Mesothelial cell of epicardium (in vitro differentiated cells): ENCODE data around the gene DHPS. TPM values are rescaled to one million over a fixed set of nuclear protein-coding genes. Genes with fewer than 3 reads are reported as not detected.

Source experiments
- DNase-seq, 2 experiments: peaks; one replicate each; pipeline ENCODE4 v3.0.0; 2021; ENCODE audit warnings: low spot score in 2 of 2; ENCODE audit not compliant: unreplicated experiment in 2 of 2
- H3K27ac Mint-ChIP-seq: 2 replicates; pipeline ENCODE4 v1.8.0; 2021; ENCODE audit warnings: mixed read lengths
- H3K27me3 Mint-ChIP-seq: 2 replicates; pipeline ENCODE4 v1.8.0; 2021; ENCODE audit warnings: low read depth, mixed read lengths
- H3K36me3 Mint-ChIP-seq: 2 replicates; pipeline ENCODE4 v1.8.0; 2021; ENCODE audit warnings: mixed read lengths
- H3K4me1 Mint-ChIP-seq: 2 replicates; pipeline ENCODE4 v1.8.0; 2021; ENCODE audit warnings: mixed read lengths
- H3K4me3 Mint-ChIP-seq: 2 replicates; pipeline ENCODE4 v1.8.0; 2021; ENCODE audit warnings: mild to moderate bottlenecking, moderate library complexity, mixed read lengths
- H3K9me3 Mint-ChIP-seq: 2 replicates; pipeline ENCODE4 v1.8.0; 2021; ENCODE audit warnings: mixed read lengths
- CTCF ChIP-seq: fragments of 200-600 bp; sonication (generic); IDR thresholded peaks from one replicate; pipeline ENCODE4 v1.5.0; 2021; ENCODE audit warnings: antibody characterized with exemption; ENCODE audit not compliant: unreplicated experiment
- total RNA-seq: library from RNA; stranded (reverse); gene quantifications from 3 replicates; pipeline ENCODE4 v1.2.1, GENCODE V29; 2021

Gene DHPS
- total RNA-seq, 1 donor from 2014 or later: 97.0 TPM

GRCh38 chr19:12665281-12665573, 16.5 kb downstream of the DHPS start:
- H3K4me1 Mint-ChIP-seq: peaks cover 37% of the 10 kb centered on the region
- H3K27ac Mint-ChIP-seq: no peak overlapping the region
- peak overlapping the region; percentile 99 for H3K4me3 Mint-ChIP-seq
- H3K9me3 Mint-ChIP-seq: no peaks in the 10 kb centered on the region
- peaks cover 6% of the 10 kb centered on the region for H3K36me3 Mint-ChIP-seq
- H3K27me3 Mint-ChIP-seq: no peaks in the 10 kb centered on the region
- TF ChIP-seq CTCF: no peak
- DNase-seq: no peak

GRCh38 chr19:12664406-12665280, 17.0 kb downstream of the DHPS start:
- Mint-ChIP-seq H3K9me3 (no peaks in the 10 kb centered on the region), H3K4me1 (peaks cover 32% of the 10 kb centered on the region), H3K36me3 (peaks cover 9% of the 10 kb centered on the region), H3K27me3 (no peaks in the 10 kb centered on the region), H3K4me3 (peak overlapping the region; percentile 99), H3K27ac (no peak overlapping the region)
- no peak for TF ChIP-seq CTCF
- no peak for DNase-seq

GRCh38 chr19:12660980-12661379, 20.7 kb downstream of the DHPS start:
- no peaks in the 10 kb centered on the region for H3K27me3 Mint-ChIP-seq
- H3K36me3 Mint-ChIP-seq: peaks cover 24% of the 10 kb centered on the region
- DNase-seq: no peak
- TF ChIP-seq CTCF: no peak
- H3K4me1 Mint-ChIP-seq: peaks cover 4% of the 10 kb centered on the region
- no peaks in the 10 kb centered on the region for H3K9me3 Mint-ChIP-seq
- no peak overlapping the region for H3K27ac Mint-ChIP-seq
- H3K4me3 Mint-ChIP-seq: no peak overlapping the region

DNA sequence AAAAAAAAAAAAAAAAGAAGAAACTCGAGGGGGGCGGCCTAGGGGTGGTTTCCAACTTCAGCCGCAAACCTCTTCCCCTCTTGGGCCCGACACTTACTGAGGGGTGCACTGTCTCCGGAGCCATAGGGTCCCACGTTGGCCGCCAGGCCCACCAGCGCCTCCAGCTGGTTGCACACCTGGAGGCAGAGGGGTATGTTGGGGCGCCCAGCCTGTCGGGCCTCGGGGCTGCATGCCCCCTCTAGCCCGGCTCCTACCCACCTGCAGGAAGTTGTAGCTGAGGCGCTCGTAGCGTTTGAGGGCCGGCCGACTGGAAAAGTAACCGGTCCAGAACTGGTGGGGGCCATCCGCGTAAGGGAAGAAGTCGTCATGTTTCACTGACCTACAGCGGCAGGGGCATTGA, 23.7 kb downstream of the DHPS start:
- no peak for TF ChIP-seq CTCF
- Mint-ChIP-seq H3K27me3 (no peaks in the 10 kb centered on the region), H3K9me3 (no peaks in the 10 kb centered on the region), H3K36me3 (peaks cover 33% of the 10 kb centered on the region), H3K4me1 (no peaks in the 10 kb centered on the region), H3K27ac (no peak overlapping the region), H3K4me3 (no peak overlapping the region)
- no peak for DNase-seq

GRCh38 chr19:12656899-12657571, 24.6 kb downstream of the DHPS start:
- Mint-ChIP-seq H3K36me3 (peaks cover 32% of the 10 kb centered on the region), H3K27ac (peak overlapping the region; percentile 39), H3K4me1 (no peaks in the 10 kb centered on the region), H3K27me3 (no peaks in the 10 kb centered on the region), H3K4me3 (no peak overlapping the region), H3K9me3 (no peaks in the 10 kb centered on the region)
- no peak for DNase-seq
- no peak for TF ChIP-seq CTCF
